Glutamatergic neuron (in vitro differentiated cells): Measurements from ENCODE around the gene FAM53B. TPM values are rescaled to one million over a fixed set of nuclear protein-coding genes. Genes with fewer than 3 reads are reported as not detected.

Source experiments
- DNase-seq: peaks from one replicate; pipeline ENCODE4 v3.0.0; 2022
- H3K27ac Mint-ChIP-seq: one replicate; pipeline ENCODE4 v1.8.0; 2020; ENCODE audit warnings: mild to moderate bottlenecking, mixed read lengths, inconsistent platforms; ENCODE audit not compliant: unreplicated experiment
- H3K27me3 Mint-ChIP-seq: one replicate; pipeline ENCODE4 v1.8.0; 2020; ENCODE audit warnings: mild to moderate bottlenecking, moderate library complexity, mixed read lengths, inconsistent platforms; ENCODE audit not compliant: unreplicated experiment
- H3K36me3 Mint-ChIP-seq: one replicate; pipeline ENCODE4 v1.8.0; 2020; ENCODE audit warnings: mild to moderate bottlenecking, mixed read lengths, inconsistent platforms; ENCODE audit not compliant: unreplicated experiment
- H3K4me1 Mint-ChIP-seq: one replicate; pipeline ENCODE4 v1.8.0; 2020; ENCODE audit warnings: mild to moderate bottlenecking, low read depth, mixed read lengths, inconsistent platforms; ENCODE audit not compliant: unreplicated experiment
- H3K4me3 Mint-ChIP-seq: one replicate; pipeline ENCODE4 v1.8.0; 2020; ENCODE audit warnings: mild to moderate bottlenecking, mixed read lengths, inconsistent platforms; ENCODE audit not compliant: unreplicated experiment
- H3K9me3 Mint-ChIP-seq: one replicate; pipeline ENCODE4 v1.8.0; 2020; ENCODE audit warnings: mild to moderate bottlenecking, moderate library complexity, mixed read lengths, inconsistent platforms; ENCODE audit not compliant: unreplicated experiment
- total RNA-seq: library from RNA; stranded (reverse); fragmentation: NEBNext Ultra II Directional; extraction: Animal tissue kit (Norgen Biotek cat#: 25700); gene quantifications from one replicate; pipeline ENCODE4 v1.2.1, GENCODE V29; 2021; ENCODE audit not compliant: unreplicated experiment
- TF ChIP-seq, protein P1 (sequence below): fragments of 200-600 bp; sonication (generic); IDR thresholded peaks from one replicate; pipeline ENCODE4 v1.5.0; 2021; ENCODE audit not compliant: partially characterized antibody, unreplicated experiment

The FAM53B gene
- total RNA-seq, 1 donor from 2014 or later = 30.5 TPM

DNA sequence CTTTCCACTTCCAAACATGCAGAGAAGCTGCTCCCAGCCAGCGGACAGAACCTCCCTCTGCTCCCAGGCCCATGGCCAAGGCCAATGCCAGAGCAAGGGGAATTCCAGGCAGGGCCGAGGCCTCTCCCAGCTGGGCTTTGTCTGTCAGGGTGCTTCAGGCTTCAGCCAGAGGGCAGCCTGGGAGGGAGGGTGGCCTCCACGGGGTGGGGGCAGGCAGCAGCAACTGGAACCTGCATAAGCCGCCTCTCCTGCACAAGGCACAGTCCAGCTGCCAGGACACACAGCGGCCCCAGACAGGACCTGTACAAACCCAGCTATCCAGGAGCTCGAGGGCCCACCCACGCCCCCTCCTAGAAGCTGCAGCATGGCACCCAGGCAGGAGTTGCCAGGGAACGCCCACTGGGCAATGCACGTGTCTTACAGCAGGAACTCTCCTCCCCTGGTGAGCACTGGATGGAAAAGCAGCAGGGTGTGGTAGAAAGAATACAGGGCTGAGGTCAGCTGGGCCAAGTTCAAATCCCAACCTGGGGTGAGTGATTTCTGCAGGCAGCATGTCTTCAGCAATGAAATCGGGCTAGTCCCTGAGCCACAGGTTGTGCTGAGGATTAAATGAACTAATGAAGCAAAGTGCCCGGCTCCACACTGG lies 7.6 kb downstream of the FAM53B start:
- DNase-seq = no peak

DNA sequence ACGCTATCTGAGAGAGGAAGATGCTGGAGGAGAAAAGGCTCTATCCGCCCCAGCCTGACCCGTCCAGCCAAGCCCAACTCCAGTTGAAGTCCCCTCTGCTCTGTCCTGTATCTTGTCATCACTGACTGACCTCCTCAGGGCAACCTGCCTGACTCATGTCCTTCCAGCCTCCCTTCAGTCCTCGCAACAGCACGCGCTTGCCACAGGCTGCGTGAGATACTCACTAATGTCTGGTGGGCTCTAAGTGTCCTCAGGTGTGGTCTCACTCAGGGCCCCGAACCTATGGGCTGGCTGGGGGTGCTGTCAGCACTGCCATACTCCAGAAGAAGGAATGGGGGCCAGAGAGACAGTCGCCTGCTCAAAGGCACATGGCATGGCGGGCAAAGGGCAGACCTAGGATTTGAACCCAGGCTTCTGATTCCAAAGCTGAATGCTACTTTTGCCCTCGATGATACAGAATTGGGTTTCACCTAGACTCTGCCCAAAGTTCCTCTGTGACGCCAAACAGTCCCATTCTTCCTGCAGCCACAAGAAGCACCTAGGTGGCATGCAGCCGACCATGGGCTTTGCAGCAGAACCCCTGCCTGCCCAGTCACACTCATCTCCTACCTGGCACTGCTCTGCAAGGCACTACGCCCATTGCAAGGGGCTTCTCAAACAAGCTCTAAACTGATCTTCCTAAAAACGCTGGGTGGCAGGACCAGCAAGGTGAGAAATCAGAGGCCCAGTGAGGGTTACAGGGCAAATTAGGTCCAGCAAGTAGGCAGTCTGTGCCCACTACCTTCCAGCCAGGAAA lies 8.5 kb downstream of the FAM53B start:
- Mint-ChIP-seq H3K4me1 (peaks cover 56% of the 10 kb centered on the region), H3K27me3 (peaks cover 5% of the 10 kb centered on the region), H3K4me3 (peak overlapping the region; percentile 38), H3K9me3 (peaks cover 7% of the 10 kb centered on the region), H3K27ac (no peak overlapping the region), H3K36me3 (no peaks in the 10 kb centered on the region)
- TF ChIP-seq, protein P1, sequence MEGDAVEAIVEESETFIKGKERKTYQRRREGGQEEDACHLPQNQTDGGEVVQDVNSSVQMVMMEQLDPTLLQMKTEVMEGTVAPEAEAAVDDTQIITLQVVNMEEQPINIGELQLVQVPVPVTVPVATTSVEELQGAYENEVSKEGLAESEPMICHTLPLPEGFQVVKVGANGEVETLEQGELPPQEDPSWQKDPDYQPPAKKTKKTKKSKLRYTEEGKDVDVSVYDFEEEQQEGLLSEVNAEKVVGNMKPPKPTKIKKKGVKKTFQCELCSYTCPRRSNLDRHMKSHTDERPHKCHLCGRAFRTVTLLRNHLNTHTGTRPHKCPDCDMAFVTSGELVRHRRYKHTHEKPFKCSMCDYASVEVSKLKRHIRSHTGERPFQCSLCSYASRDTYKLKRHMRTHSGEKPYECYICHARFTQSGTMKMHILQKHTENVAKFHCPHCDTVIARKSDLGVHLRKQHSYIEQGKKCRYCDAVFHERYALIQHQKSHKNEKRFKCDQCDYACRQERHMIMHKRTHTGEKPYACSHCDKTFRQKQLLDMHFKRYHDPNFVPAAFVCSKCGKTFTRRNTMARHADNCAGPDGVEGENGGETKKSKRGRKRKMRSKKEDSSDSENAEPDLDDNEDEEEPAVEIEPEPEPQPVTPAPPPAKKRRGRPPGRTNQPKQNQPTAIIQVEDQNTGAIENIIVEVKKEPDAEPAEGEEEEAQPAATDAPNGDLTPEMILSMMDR = no peak
- no peak for DNase-seq

More for the DNA sequence above, 7.6 kb downstream of the FAM53B start:
- H3K9me3 Mint-ChIP-seq = peaks cover 8% of the 10 kb centered on the region
- H3K36me3 Mint-ChIP-seq = no peaks in the 10 kb centered on the region
- H3K4me1 Mint-ChIP-seq = peaks cover 63% of the 10 kb centered on the region
- H3K27ac Mint-ChIP-seq = peak overlapping the region; percentile 3
- H3K4me3 Mint-ChIP-seq = peak overlapping the region; percentile 45
- TF ChIP-seq, protein P1 = no peak
- peaks cover 5% of the 10 kb centered on the region for H3K27me3 Mint-ChIP-seq

DNA sequence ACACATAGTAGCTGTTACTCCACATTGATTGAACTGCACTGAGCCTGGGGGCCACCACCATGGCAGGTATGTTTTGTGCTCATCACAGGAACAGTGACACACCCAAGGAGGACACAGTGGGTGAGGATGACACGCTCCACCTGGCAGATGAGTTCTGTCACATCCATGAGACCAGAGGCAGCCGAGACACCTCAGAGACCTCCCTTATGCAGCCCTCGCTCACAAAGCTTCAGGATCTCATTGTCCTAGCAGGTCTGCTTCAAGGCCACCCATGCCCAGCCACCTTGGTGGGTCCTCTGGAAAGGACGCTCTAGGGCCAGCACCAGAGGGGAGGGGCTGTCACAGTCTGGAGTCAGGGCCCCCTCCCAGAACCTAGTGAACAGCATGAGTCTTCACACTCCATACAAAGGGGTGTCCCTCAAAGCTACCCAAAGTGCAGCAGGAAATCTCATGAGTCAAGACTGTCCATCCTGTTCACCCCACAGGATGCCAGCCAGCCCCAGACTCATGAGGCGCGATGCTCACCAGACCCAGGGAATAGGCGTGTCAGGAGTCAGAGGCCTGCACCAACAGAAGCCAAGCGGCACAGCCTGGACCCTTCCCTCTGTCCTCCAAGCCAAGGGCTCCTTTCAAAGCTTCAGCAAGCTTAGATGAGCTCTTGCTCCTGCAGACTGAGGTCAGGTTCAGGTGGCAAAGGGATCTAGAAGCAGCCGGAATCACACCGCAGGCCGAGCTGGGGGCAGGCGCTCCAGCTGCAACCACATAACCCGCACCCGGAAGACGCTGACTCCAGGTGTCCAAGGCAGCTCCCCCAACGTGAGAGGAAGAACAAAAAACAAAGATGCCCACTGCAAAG lies 9.6 kb downstream of the FAM53B start:
- TF ChIP-seq, protein P1 = no peak
- no peak overlapping the region for H3K27ac Mint-ChIP-seq
- H3K4me1 Mint-ChIP-seq = peaks cover 45% of the 10 kb centered on the region
- H3K4me3 Mint-ChIP-seq = no peak overlapping the region
- no peaks in the 10 kb centered on the region for H3K36me3 Mint-ChIP-seq
- peaks cover 7% of the 10 kb centered on the region for H3K9me3 Mint-ChIP-seq
- no peak for DNase-seq
- H3K27me3 Mint-ChIP-seq = peaks cover 5% of the 10 kb centered on the region

DNA sequence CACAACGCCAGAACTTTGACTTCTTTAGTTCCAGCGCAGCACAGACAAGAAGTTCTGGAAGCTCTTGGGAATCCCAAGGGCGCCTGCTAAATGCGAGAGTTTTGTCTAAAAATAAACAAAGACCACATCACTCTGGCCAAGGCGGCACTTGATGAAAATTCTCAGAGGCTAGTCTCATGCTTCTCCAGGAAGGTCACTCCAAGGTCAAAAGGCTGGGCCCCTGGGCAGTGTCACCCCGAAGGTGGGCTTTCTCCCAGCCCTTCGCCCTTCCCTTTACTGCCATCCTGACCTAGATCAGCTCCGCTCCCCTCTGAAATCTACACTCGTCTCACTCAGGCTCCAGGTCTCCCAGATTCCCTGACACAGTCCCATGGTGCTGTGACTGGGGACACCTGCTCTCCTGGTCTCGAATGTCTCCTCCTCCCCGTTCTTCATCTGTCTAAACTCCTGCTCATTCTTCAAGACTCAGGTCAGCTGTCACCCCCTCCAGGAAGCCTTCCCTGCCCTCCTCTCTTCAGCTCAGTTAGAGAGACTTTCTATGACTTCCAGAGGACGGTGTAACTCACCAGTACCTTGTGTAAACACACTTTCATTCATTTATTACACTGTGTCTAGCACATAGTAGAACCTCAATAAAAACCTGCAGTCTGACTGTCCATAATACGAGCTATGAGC lies 10.5 kb downstream of the FAM53B start:
- H3K4me3 Mint-ChIP-seq = no peak overlapping the region
- H3K36me3 Mint-ChIP-seq = no peaks in the 10 kb centered on the region
- no peaks in the 10 kb centered on the region for H3K27me3 Mint-ChIP-seq
- no peak for DNase-seq
- TF ChIP-seq, protein P1 = no peak
- peaks cover 7% of the 10 kb centered on the region for H3K9me3 Mint-ChIP-seq
- no peak overlapping the region for H3K27ac Mint-ChIP-seq
- H3K4me1 Mint-ChIP-seq = peaks cover 37% of the 10 kb centered on the region
